Mucosa of descending colon (tissue), 3 donors: ENCODE results near the gene KRTAP4-3. TPM values are rescaled to one million over a fixed set of nuclear protein-coding genes. Genes with fewer than 3 reads are reported as not detected.
"Not testable (repeated sequence)": the region's sequence is repeated elsewhere in the genome, so short reads cannot be mapped to it uniquely, and the experiment has no call there.

Source experiments
- ATAC-seq: fragments of 200-7000 bp; cut with Tn5 transposase; one replicate; pipeline ENCODE4 v1.9.1; 2020; ENCODE audit warnings: mild to moderate bottlenecking, moderate library complexity
- DNase-seq, 3 donors: peaks; one replicate each; pipeline ENCODE4 v3.0.0-alpha.2; 2020
- H3K36me3 ChIP-seq: fragments of 200-600 bp; one replicate; pipeline ENCODE4 v1.8.0; 2021; ENCODE audit warnings: low read depth, mild to moderate bottlenecking
- H3K4me1 ChIP-seq: fragments of 200-600 bp; one replicate; pipeline ENCODE4 v1.8.0; 2021; ENCODE audit warnings: low read depth, mild to moderate bottlenecking
- H3K4me3 ChIP-seq: fragments of 200-600 bp; one replicate; pipeline ENCODE4 v1.8.0; 2021; ENCODE audit warnings: mild to moderate bottlenecking
- H3K9me3 ChIP-seq: fragments of 200-600 bp; one replicate; pipeline ENCODE4 v1.8.0; 2021; ENCODE audit warnings: mild to moderate bottlenecking
- intact Hi-C, 2 donors: fragments of 100-400 bp; cut with DNase I in 1 of 2; cut with micrococcal nuclease in 1 of 2; formaldehyde crosslinking; loops; one replicate each; pipeline versions ENCODE4 v1.11.0 to v1.11.1; 2022; cut with DNase I, micrococcal nuclease
- total RNA-seq, 3 donors: library from RNA; stranded (reverse); fragmentation: NEBNext Ultra II Directional in 2 of 3; extraction: Animal tissue kit (Norgen Biotek cat#: 25700) in 2 of 3; gene quantifications; one replicate each; pipeline versions ENCODE4 v1.2.1 to v1.2.4, GENCODE V29; 2021 to 2023
- TF ChIP-seq, protein P1 (sequence below): fragments of 200-600 bp; IDR thresholded peaks from one replicate; pipeline ENCODE4 v1.8.0; 2022; ENCODE audit warnings: antibody characterized with exemption, mild to moderate bottlenecking
- donor health status: DM: no; HTN: no; CAD: no; lungs with moderate emphysema.
- donor health status: DM: no; HTN: no; CAD: no.
- donor health status: DM: no; HTN: yes; CAD: no.

KRTAP4-3 gene
- total RNA-seq, 3 donors from 2014 or later: not detected

DNA sequence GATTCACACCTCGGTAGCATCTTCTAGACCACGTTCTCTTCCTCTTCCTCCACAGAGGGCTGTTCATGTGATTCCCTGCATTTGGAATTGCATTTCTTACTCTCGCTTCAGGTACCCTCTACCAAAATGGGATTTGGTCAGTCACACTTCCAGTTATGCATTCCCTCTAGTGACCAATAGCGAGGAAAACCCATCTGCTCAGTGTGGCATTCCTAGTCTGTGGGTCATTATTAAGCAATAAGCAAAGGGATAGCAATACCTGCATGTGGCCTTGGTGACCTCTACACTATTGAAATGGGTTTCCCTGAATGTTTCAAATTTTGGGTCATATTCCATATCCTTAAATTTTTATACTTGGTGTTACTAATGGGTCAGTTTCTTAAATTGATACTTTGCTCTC lies 18.0 kb downstream of the KRTAP4-3 start:
- TF ChIP-seq, protein P1, sequence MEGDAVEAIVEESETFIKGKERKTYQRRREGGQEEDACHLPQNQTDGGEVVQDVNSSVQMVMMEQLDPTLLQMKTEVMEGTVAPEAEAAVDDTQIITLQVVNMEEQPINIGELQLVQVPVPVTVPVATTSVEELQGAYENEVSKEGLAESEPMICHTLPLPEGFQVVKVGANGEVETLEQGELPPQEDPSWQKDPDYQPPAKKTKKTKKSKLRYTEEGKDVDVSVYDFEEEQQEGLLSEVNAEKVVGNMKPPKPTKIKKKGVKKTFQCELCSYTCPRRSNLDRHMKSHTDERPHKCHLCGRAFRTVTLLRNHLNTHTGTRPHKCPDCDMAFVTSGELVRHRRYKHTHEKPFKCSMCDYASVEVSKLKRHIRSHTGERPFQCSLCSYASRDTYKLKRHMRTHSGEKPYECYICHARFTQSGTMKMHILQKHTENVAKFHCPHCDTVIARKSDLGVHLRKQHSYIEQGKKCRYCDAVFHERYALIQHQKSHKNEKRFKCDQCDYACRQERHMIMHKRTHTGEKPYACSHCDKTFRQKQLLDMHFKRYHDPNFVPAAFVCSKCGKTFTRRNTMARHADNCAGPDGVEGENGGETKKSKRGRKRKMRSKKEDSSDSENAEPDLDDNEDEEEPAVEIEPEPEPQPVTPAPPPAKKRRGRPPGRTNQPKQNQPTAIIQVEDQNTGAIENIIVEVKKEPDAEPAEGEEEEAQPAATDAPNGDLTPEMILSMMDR: no peak
- DNase-seq (no peak), ATAC-seq (no peak)
- H3K9me3 ChIP-seq: no peaks in the 10 kb centered on the region
- no peaks in the 10 kb centered on the region for H3K36me3 ChIP-seq
- intact Hi-C loops: no loop called here
- H3K4me1 ChIP-seq: no peaks in the 10 kb centered on the region
- no peak overlapping the region for H3K4me3 ChIP-seq

GRCh38 chr17:41149652-41149985 lies 18.4 kb downstream of the KRTAP4-3 start, which contains the start of gene KRTAP4-5:
TSS of gene KRTAP4-5 (minus strand) at chr17:41149825. CDS start at chr17:41149767, 58 bp downstream.
- TF ChIP-seq, protein P1: no peak
- H3K4me1 ChIP-seq: no peaks in the 10 kb centered on the region
- DNase-seq: no peak
- intact Hi-C loops: no loop called here
- H3K4me3 ChIP-seq: no peak within 1 kb of the TSS
- no peak for ATAC-seq
- H3K9me3 ChIP-seq: no peaks in the 10 kb centered on the region
- no peaks in the 10 kb centered on the region for H3K36me3 ChIP-seq

DNA sequence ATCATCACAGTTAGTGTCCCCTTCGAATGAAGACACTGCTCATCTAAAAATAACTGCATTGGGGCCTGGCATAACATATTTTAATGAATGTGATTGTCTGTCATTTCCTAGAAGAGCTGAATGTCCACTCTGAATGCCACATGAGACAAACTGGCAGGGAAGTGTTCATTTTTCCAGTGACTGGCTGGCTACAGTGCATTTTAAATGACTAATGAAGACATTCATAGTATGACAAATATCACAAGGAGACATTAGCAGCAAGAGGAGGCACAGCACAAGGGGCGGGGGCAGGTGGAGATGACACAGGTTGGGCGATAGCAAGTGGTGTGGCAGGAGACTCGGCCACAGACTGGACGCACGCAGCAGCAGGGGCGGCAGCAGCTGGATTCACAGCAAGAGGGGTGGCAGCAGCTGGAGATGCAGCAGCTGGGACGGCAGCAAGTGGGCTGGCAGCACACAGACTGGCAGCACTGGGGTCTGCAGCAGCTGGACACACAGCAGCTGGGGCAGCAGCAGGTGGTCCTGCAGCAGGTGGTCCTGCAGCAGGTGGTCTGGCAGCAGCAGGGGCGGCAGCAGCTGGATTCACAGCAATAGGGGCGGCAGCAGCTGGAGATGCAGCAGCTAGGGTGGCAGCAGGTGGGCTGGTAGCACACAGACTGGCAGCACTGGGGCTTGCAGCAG lies 18.9 kb downstream of the KRTAP4-3 start:
- ATAC-seq, DNase-seq, intact Hi-C loops, H3K4me3 ChIP-seq, H3K36me3 ChIP-seq, H3K9me3 ChIP-seq, H3K4me1 ChIP-seq: not testable (repeated sequence)

DNA sequence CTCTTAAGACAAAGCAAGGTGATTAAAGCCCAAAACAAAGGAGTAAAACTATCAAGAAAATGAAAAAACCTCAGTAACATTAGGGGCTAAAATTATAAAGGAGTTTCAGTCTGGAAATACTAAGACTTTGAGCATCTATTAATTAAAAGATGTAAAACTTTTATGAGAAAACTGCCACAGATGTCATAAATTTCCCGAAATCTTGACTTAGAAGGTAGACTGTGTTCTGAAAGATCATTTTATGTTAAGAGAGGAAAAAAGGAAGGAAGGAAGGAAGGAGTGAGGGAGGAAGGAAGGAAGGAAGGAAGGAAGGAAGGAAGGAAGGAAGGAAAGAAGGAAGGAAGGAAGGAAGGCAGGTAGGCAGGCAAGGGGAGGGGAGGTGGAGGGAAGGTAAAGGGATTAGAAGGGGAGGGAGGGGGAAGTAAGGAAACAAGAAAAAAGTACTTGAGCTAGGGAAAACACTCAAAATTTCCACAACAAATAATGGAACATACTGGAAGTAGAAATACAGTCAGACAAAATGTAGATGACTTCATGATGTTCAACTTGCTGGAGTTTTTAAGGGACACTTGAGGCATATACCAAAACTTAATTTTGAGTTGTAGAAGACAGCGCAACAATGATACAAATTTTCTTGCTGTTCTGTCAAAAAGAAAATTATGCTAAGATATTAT lies 20.4 kb downstream of the KRTAP4-3 start:
- no peaks in the 10 kb centered on the region for H3K4me1 ChIP-seq
- no peak for ATAC-seq
- H3K4me3 ChIP-seq: no peak overlapping the region
- DNase-seq: no peak
- peaks cover 10% of the 10 kb centered on the region for H3K9me3 ChIP-seq
- TF ChIP-seq, protein P1: no peak
- H3K36me3 ChIP-seq: no peaks in the 10 kb centered on the region
- intact Hi-C loops: no loop called here

GRCh38 chr17:41145261-41145660 lies 22.8 kb downstream of the KRTAP4-3 start:
- intact Hi-C loops: no loop called here
- TF ChIP-seq, protein P1: no peak
- DNase-seq (no peak), ATAC-seq (no peak)
- Histone ChIP-seq H3K9me3 (peaks cover 10% of the 10 kb centered on the region), H3K4me3 (no peak overlapping the region), H3K4me1 (no peaks in the 10 kb centered on the region), H3K36me3 (no peaks in the 10 kb centered on the region)

GRCh38 chr17:41144846-41145245 lies 23.2 kb downstream of the KRTAP4-3 start:
- Histone ChIP-seq H3K4me1 (no peaks in the 10 kb centered on the region), H3K9me3 (peaks cover 10% of the 10 kb centered on the region), H3K4me3 (no peak overlapping the region), H3K36me3 (no peaks in the 10 kb centered on the region)
- DNase-seq: no peak
- intact Hi-C loops: no loop called here
- ATAC-seq: no peak
- TF ChIP-seq, protein P1: no peak
